H9 (cell line): ENCODE results near the gene ACBD3. TPM values are rescaled to one million over a fixed set of nuclear protein-coding genes. Genes with fewer than 3 reads are reported as not detected.

Experiments used
- DNase-seq: peaks from one replicate; pipeline ENCODE4 v3.0.0-alpha.2; 2017
- H2AFZ ChIP-seq: one replicate; pipeline ENCODE4 v1.6.1; 2013; ENCODE audit warnings: mild to moderate bottlenecking, low read length, control low read depth, moderate library complexity
- H2AK5ac ChIP-seq: 2 replicates; pipeline ENCODE4 v1.6.1; 2013; ENCODE audit warnings: low read length, control low read depth, mixed read lengths; ENCODE audit not compliant: insufficient read length
- H2BK120ac ChIP-seq: one replicate; pipeline ENCODE4 v1.6.1; 2013; ENCODE audit warnings: low read depth, mild to moderate bottlenecking, low read length, control low read depth, inconsistent platforms; ENCODE audit not compliant: poor library complexity, severe bottlenecking
- H2BK12ac ChIP-seq: 2 replicates; pipeline ENCODE4 v1.6.1; 2013; ENCODE audit warnings: low read length, control low read depth, mixed read lengths, low read depth; ENCODE audit not compliant: insufficient read length
- H2BK15ac ChIP-seq: 2 replicates; pipeline ENCODE4 v1.6.1; 2013; ENCODE audit warnings: low read depth, low read length, control low read depth
- H2BK20ac ChIP-seq: one replicate; pipeline ENCODE4 v1.6.1; 2013; ENCODE audit warnings: low read depth, mild to moderate bottlenecking, low read length, control low read depth, inconsistent platforms; ENCODE audit not compliant: poor library complexity, severe bottlenecking
- H2BK5ac ChIP-seq: 2 replicates; pipeline ENCODE4 v1.6.1; 2013; ENCODE audit warnings: low read length, control low read depth, mixed read lengths; ENCODE audit not compliant: insufficient read length
- H3K14ac ChIP-seq: 2 replicates; pipeline ENCODE4 v1.6.1; 2013; ENCODE audit warnings: low read length, control low read depth; ENCODE audit not compliant: insufficient read depth
- H3K18ac ChIP-seq: 2 replicates; pipeline ENCODE4 v1.6.1; 2013; ENCODE audit warnings: low read depth, mild to moderate bottlenecking, mixed read lengths, low read length, control low read depth; ENCODE audit not compliant: insufficient read length
- H3K23ac ChIP-seq: 2 replicates; pipeline ENCODE4 v1.6.1; 2013; ENCODE audit warnings: low read length, control low read depth, mixed read lengths, low read depth; ENCODE audit not compliant: insufficient read length
- H3K23me2 ChIP-seq: 2 replicates; pipeline ENCODE4 v1.6.1; 2013; ENCODE audit warnings: low read depth, mild to moderate bottlenecking, mixed read lengths, low read length, control low read depth; ENCODE audit not compliant: insufficient read length, poor library complexity, severe bottlenecking
- H3K27ac ChIP-seq: 2 replicates; pipeline ENCODE4 v1.5.1; 2013; ENCODE audit warnings: low read length, control low read depth, mixed read lengths, low read depth; ENCODE audit not compliant: insufficient read length
- H3K27me3 ChIP-seq: 2 replicates; pipeline ENCODE4 v1.6.1; 2013; ENCODE audit warnings: low read length, control low read depth, inconsistent platforms; ENCODE audit not compliant: insufficient read depth
- H3K4ac ChIP-seq: 2 replicates; pipeline ENCODE4 v1.6.1; 2013; ENCODE audit warnings: low read depth, mild to moderate bottlenecking, control low read depth, inconsistent platforms, low read length, moderate library complexity
- H3K4me1 ChIP-seq: 2 replicates; pipeline ENCODE4 v1.6.1; 2013; ENCODE audit warnings: low read length, control low read depth, inconsistent platforms; ENCODE audit not compliant: insufficient read depth
- H3K4me2 ChIP-seq: 2 replicates; pipeline ENCODE4 v1.6.1; 2013; ENCODE audit warnings: low read length, control low read depth, mixed read lengths; ENCODE audit not compliant: insufficient read length, insufficient read depth
- H3K56ac ChIP-seq: 2 replicates; pipeline ENCODE4 v1.6.1; 2013; ENCODE audit warnings: low read depth, mild to moderate bottlenecking, mixed read lengths, low read length, control low read depth; ENCODE audit not compliant: insufficient read length
- H3K79me1 ChIP-seq: 2 replicates; pipeline ENCODE4 v1.6.1; 2013; ENCODE audit warnings: low read depth, mild to moderate bottlenecking, moderate library complexity, low read length, control low read depth, inconsistent platforms; ENCODE audit not compliant: insufficient read depth, poor library complexity, severe bottlenecking
- H3K79me2 ChIP-seq: 2 replicates; pipeline ENCODE4 v1.6.1; 2013; ENCODE audit warnings: low read length, control low read depth, inconsistent platforms; ENCODE audit not compliant: insufficient read depth
- H3K9ac ChIP-seq: 2 replicates; pipeline ENCODE4 v1.6.1; 2013; ENCODE audit warnings: low read length, control low read depth, mixed read lengths; ENCODE audit not compliant: insufficient read length; ENCODE audit errors: extremely low read depth
- H3K9me3 ChIP-seq: one replicate; pipeline ENCODE4 v1.6.1; 2013; ENCODE audit warnings: low read depth, low read length, inconsistent platforms; ENCODE audit not compliant: control insufficient read depth
- H3T11ph ChIP-seq: one replicate; pipeline ENCODE4 v1.6.1; 2013; ENCODE audit warnings: mild to moderate bottlenecking, low read length, control low read depth, inconsistent platforms
- H4K20me1 ChIP-seq: one replicate; pipeline ENCODE4 v1.6.1; 2013; ENCODE audit not compliant: control insufficient read depth, insufficient read length, insufficient read depth
- H4K5ac ChIP-seq: 2 replicates; pipeline ENCODE4 v1.6.1; 2013; ENCODE audit warnings: low read depth, mild to moderate bottlenecking, mixed read lengths, low read length, control low read depth; ENCODE audit not compliant: insufficient read length
- H4K8ac ChIP-seq: replicated peaks from 2 replicates; pipeline ENCODE4 v1.6.1; 2013; ENCODE audit warnings: low read length, control low read depth, mixed read lengths, low read depth; ENCODE audit not compliant: insufficient read length
- H4K91ac ChIP-seq: 2 replicates; pipeline ENCODE4 v1.6.1; 2013; ENCODE audit warnings: low read depth, mild to moderate bottlenecking, moderate library complexity, mixed read lengths, low read length, control low read depth; ENCODE audit not compliant: insufficient read length
- H3K27ac Mint-ChIP-seq, 3 experiments: 2 replicates in 2 of 3; 3 replicates in 1 of 3; pipeline ENCODE4 v1.8.0; 2020 to 2021; ENCODE audit warnings: mixed read lengths in 3 of 3, mild to moderate bottlenecking in 1 of 3, moderate library complexity in 1 of 3
- H3K27me3 Mint-ChIP-seq: 2 replicates; pipeline ENCODE4 v1.8.0; 2021; ENCODE audit warnings: low read depth, mild to moderate bottlenecking, moderate library complexity, mixed read lengths
- H3K36me3 Mint-ChIP-seq, 3 experiments: 2 replicates in 2 of 3; 3 replicates in 1 of 3; pipeline ENCODE4 v1.8.0; 2020 to 2021; ENCODE audit warnings: low read depth in 3 of 3, mixed read lengths in 3 of 3; ENCODE audit not compliant: insufficient read depth in 1 of 3
- H3K4me1 Mint-ChIP-seq, 2 experiments: 2 replicates each; pipeline ENCODE4 v1.8.0; 2020; ENCODE audit warnings: mixed read lengths in 2 of 2
- H3K4me3 Mint-ChIP-seq, 2 experiments: 2 replicates in 1 of 2; 3 replicates in 1 of 2; pipeline ENCODE4 v1.8.0; 2020 to 2021; ENCODE audit warnings: mild to moderate bottlenecking in 2 of 2, mixed read lengths in 2 of 2, moderate library complexity in 1 of 2
- H3K9me3 Mint-ChIP-seq, 2 experiments: 2 replicates in 1 of 2; 3 replicates in 1 of 2; pipeline ENCODE4 v1.8.0; 2020; ENCODE audit warnings: mild to moderate bottlenecking in 2 of 2, mixed read lengths in 2 of 2, moderate library complexity in 1 of 2
- WGBS: extraction: QIAGEN DNeasy Blood & Tissue Kit; methylation state at CpG from one replicate; pipeline ENCODE4 v1.1.7; 2013; ENCODE audit warnings: missing lambda C conversion rate, low lambda C conversion rate, mixed read lengths; ENCODE audit not compliant: insufficient read length; ENCODE audit errors: extremely low coverage; 5-methylcytosine and 5-hydroxymethylcytosine counted together
- total RNA-seq: library from RNA; stranded (reverse); gene quantifications from 2 replicates; pipeline ENCODE4 v1.2.1, GENCODE V29; 2021
- TF ChIP-seq, protein P1 (sequence below): fragments of 200-600 bp; sonication (generic); conservative IDR thresholded peaks from 3 replicates; pipeline ENCODE4 v1.8.0; 2021; ENCODE audit warnings: antibody characterized with exemption, mild to moderate bottlenecking

ACBD3 gene
- total RNA-seq, 1 experiment from 2014 or later: 30.8 TPM

DNA sequence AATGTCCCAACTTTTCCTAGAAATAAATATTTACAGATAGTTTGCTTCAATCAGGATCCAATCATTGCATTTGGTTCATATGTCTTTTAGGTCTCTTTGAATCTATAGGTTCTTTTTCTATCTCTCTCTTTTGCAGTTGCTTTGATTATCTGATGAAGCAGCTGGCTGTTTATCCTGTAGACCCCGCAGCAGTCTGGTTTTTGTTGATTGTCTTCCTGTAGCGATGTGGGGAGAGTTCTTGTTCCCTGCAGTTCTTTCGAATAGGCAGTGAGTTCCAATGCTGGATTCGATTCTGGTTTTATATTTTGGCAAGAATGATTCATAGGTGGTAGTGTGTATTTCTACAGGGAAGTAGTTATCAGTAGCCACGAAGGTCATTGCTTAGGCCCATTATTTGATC, 29.5 kb upstream of the ACBD3 start:
- no peak overlapping the region for H3K23ac ChIP-seq
- no peak overlapping the region for H3K18ac ChIP-seq
- H2BK20ac ChIP-seq: no peak overlapping the region
- H3K9ac ChIP-seq: no peak overlapping the region
- no peak overlapping the region for H4K8ac ChIP-seq
- Mint-ChIP-seq H3K36me3 (no peaks in the 10 kb centered on the region), H3K9me3 (no peaks in the 10 kb centered on the region), H3K4me1 (peaks cover 42 to 45% of the 10 kb centered on the region in 2 experiments), H3K4me3 (no peak overlapping the region), H3K27me3 (peaks cover 6% of the 10 kb centered on the region), H3K27ac (no peak overlapping the region)
- H3K4me1 ChIP-seq: peaks cover 8% of the 10 kb centered on the region; the same call in 1 of the 2 replicates
- H4K5ac ChIP-seq: no peak overlapping the region
- WGBS: no CpG with 5 or more reads among the region's 5 CpGs
- H2BK5ac ChIP-seq: no peak overlapping the region
- no peak overlapping the region for H3K4ac ChIP-seq
- H2BK12ac ChIP-seq: no peak overlapping the region
- H4K20me1 ChIP-seq: no peaks in the 10 kb centered on the region
- no peak overlapping the region for H2BK120ac ChIP-seq
- H3K4me2 ChIP-seq: no peak overlapping the region
- no peaks in the 10 kb centered on the region for H3K27me3 ChIP-seq
- no peaks in the 10 kb centered on the region for H3K79me2 ChIP-seq
- H2AK5ac ChIP-seq: no peak overlapping the region
- no peaks in the 10 kb centered on the region for H3K79me1 ChIP-seq
- no peaks in the 10 kb centered on the region for H3K9me3 ChIP-seq
- TF ChIP-seq, protein P1, sequence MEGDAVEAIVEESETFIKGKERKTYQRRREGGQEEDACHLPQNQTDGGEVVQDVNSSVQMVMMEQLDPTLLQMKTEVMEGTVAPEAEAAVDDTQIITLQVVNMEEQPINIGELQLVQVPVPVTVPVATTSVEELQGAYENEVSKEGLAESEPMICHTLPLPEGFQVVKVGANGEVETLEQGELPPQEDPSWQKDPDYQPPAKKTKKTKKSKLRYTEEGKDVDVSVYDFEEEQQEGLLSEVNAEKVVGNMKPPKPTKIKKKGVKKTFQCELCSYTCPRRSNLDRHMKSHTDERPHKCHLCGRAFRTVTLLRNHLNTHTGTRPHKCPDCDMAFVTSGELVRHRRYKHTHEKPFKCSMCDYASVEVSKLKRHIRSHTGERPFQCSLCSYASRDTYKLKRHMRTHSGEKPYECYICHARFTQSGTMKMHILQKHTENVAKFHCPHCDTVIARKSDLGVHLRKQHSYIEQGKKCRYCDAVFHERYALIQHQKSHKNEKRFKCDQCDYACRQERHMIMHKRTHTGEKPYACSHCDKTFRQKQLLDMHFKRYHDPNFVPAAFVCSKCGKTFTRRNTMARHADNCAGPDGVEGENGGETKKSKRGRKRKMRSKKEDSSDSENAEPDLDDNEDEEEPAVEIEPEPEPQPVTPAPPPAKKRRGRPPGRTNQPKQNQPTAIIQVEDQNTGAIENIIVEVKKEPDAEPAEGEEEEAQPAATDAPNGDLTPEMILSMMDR: no peak
- no peak overlapping the region for H2AFZ ChIP-seq
- H4K91ac ChIP-seq: no peak overlapping the region
- no peak overlapping the region for H3K27ac ChIP-seq
- H3K56ac ChIP-seq: no peak overlapping the region
- DNase-seq: no peak
- no peaks in the 10 kb centered on the region for H3K23me2 ChIP-seq
- no peak overlapping the region for H3T11ph ChIP-seq
- H3K14ac ChIP-seq: no peak overlapping the region
- no peak overlapping the region for H2BK15ac ChIP-seq
